ENCODE measurements around the gene REC8. TPM values are rescaled to one million over a fixed set of nuclear protein-coding genes. Genes with fewer than 3 reads are reported as not detected.

The REC8 gene
- total and polyA plus RNA-seq, 2 of the 13 experiments (the other 11 are each of a cell fraction or from before 2014, with no cell fraction given) = 3.4 to 14.7 TPM

- TF ChIP-seq ZNF101 (CRISPR knock-in tag; IDR thresholded peaks at IDR 0.05; ENCODE audit: borderline replicate concordance, low read depth) (no peak; the same call in 1 of the 2 replicates), NCOA1 (CRISPR knock-in tag; IDR thresholded peaks at IDR 0.05) (no peak), CEBPB (IDR thresholded peaks at IDR 0.05; ENCODE audit: borderline replicate concordance, low read depth, low read length) (no peak), JDP2 (CRISPR knock-in tag; IDR thresholded peaks at IDR 0.05; ENCODE audit: borderline replicate concordance) (no peak), ZBTB49 (CRISPR knock-in tag; IDR thresholded peaks at IDR 0.05; ENCODE audit: borderline replicate concordance) (0 out of 2 replicates have a peak, but pooled peaks have one; percentile 2), XBP1 (CRISPR knock-in tag; IDR thresholded peaks at IDR 0.05) (no peak), ZNF605 (CRISPR knock-in tag; IDR thresholded peaks at IDR 0.05) (no peak), ZNF576 (CRISPR knock-in tag; IDR thresholded peaks at IDR 0.05) (no peak), ZNF225 (CRISPR knock-in tag; IDR thresholded peaks at IDR 0.05) (no peak), ZBTB38 (CRISPR knock-in tag; IDR thresholded peaks at IDR 0.05) (peak; percentile 52; the same call in 1 of the 2 replicates), ZNF367 (CRISPR knock-in tag; IDR thresholded peaks at IDR 0.05; ENCODE audit: borderline replicate concordance) (no peak), JUN (CRISPR knock-in tag; IDR thresholded peaks at IDR 0.05) (no peak), ZBTB3 (CRISPR knock-in tag; IDR thresholded peaks at IDR 0.05; ENCODE audit: borderline replicate concordance, low read depth) (0 out of 2 replicates have a peak, but pooled peaks have one; percentile 18), PRPF4 (IDR thresholded peaks at IDR 0.05; ENCODE audit: low read depth, low read length, poor library complexity, severe bottlenecking) (peak; percentile 9), THAP9 (CRISPR knock-in tag; IDR thresholded peaks at IDR 0.05; ENCODE audit: borderline replicate concordance) (no peak), KDM1A (CRISPR knock-in tag; IDR thresholded peaks at IDR 0.05) (no peak), MLLT10 (CRISPR knock-in tag; IDR thresholded peaks at IDR 0.05) (no peak), ZEB1 (IDR thresholded peaks at IDR 0.05; ENCODE audit: insufficient replicate concordance, low read depth) (no peak), ZNF7 (CRISPR knock-in tag; IDR thresholded peaks at IDR 0.05) (no peak)
- TF ChIP-seq, protein P1, sequence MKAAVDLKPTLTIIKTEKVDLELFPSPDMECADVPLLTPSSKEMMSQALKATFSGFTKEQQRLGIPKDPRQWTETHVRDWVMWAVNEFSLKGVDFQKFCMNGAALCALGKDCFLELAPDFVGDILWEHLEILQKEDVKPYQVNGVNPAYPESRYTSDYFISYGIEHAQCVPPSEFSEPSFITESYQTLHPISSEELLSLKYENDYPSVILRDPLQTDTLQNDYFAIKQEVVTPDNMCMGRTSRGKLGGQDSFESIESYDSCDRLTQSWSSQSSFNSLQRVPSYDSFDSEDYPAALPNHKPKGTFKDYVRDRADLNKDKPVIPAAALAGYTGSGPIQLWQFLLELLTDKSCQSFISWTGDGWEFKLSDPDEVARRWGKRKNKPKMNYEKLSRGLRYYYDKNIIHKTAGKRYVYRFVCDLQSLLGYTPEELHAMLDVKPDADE (CRISPR knock-in tag; IDR thresholded peaks at IDR 0.05) = no peak
- TF ChIP-seq, protein P2, sequence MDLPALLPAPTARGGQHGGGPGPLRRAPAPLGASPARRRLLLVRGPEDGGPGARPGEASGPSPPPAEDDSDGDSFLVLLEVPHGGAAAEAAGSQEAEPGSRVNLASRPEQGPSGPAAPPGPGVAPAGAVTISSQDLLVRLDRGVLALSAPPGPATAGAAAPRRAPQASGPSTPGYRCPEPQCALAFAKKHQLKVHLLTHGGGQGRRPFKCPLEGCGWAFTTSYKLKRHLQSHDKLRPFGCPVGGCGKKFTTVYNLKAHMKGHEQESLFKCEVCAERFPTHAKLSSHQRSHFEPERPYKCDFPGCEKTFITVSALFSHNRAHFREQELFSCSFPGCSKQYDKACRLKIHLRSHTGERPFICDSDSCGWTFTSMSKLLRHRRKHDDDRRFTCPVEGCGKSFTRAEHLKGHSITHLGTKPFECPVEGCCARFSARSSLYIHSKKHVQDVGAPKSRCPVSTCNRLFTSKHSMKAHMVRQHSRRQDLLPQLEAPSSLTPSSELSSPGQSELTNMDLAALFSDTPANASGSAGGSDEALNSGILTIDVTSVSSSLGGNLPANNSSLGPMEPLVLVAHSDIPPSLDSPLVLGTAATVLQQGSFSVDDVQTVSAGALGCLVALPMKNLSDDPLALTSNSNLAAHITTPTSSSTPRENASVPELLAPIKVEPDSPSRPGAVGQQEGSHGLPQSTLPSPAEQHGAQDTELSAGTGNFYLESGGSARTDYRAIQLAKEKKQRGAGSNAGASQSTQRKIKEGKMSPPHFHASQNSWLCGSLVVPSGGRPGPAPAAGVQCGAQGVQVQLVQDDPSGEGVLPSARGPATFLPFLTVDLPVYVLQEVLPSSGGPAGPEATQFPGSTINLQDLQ (CRISPR knock-in tag; IDR thresholded peaks at IDR 0.05) = no peak
Observed at GRCh38 chr14:24194873-24195185, 22.9 kb downstream of the REC8 start (continued).

All from HepG2 (cell line).